Astrocyte (in vitro differentiated cells and primary cell): ENCODE results near the gene LYRM7.

ENCODE experiments used
- CTCF ChIP-seq: IDR thresholded peaks from 2 replicates; pipeline ENCODE4 v1.5.1; 2011; ENCODE audit warnings: low read depth, mild to moderate bottlenecking, inconsistent platforms, low read length, moderate library complexity; ENCODE audit not compliant: insufficient read depth
- EZH2 ChIP-seq: IDR thresholded peaks from 2 replicates; pipeline ENCODE4 v1.6.1; 2012; ENCODE audit warnings: mild to moderate bottlenecking, low read length, inconsistent platforms; ENCODE audit not compliant: insufficient read depth

GRCh38 chr5:131147258-131147657, 23.5 kb upstream of the LYRM7 start:
- no peak for TF ChIP-seq CTCF
- no peak for TF ChIP-seq EZH2
